ENCODE results near the gene MT1H.

The MT1H gene

GRCh38 chr16:56630134-56630533, 39.5 kb upstream of the MT1H start:
- Histone ChIP-seq H3K4me2 (ENCODE audit: low read depth, low read length) (no peak overlapping the region), H3K4me1 (ENCODE audit: low read length) (no peaks in the 10 kb centered on the region), H4K20me1 (ENCODE audit: insufficient read depth, low read length) (no peaks in the 10 kb centered on the region), H3K79me2 (ENCODE audit: low read length) (no peaks in the 10 kb centered on the region), H3K9me3 (replicated peaks; ENCODE audit: insufficient read depth, low read length) (no peaks in the 10 kb centered on the region), H3K4me3 (ENCODE audit: low read length) (no peak overlapping the region), H3K9ac (ENCODE audit: low read length) (no peak overlapping the region), H3K27me3 (replicated peaks; ENCODE audit: insufficient read depth, low read length) (peaks cover 71% of the 10 kb centered on the region), H3K9me2 (replicated peaks; ENCODE audit: insufficient read depth, low read length) (no peaks in the 10 kb centered on the region), H3F3A (ENCODE audit: insufficient read depth, low read length) (no peaks in the 10 kb centered on the region), H3K27ac (ENCODE audit: low read length) (no peak overlapping the region), H2AFZ (ENCODE audit: low read length) (no peak overlapping the region), H3K36me3 (replicated peaks; ENCODE audit: insufficient read depth, low read length) (no peaks in the 10 kb centered on the region)
- DNase-seq = peak; percentile 22
- TF ChIP-seq CTCF (IDR thresholded peaks at IDR 0.05; ENCODE audit: low read length) (peak; percentile 6; the same call in 1 of the 2 replicates), EZH2 (optimal IDR thresholded peaks at IDR 0.05; ENCODE audit: low read depth, low read length) (no peak), EZH2phosphoT487 (IDR thresholded peaks at IDR 0.05; ENCODE audit: low read length) (no peak)

- no peaks in the 10 kb centered on the region for H3K79me2 ChIP-seq (ENCODE audit: low read length)
- no peak for DNase-seq
- H3K9me2 ChIP-seq (replicated peaks; ENCODE audit: insufficient read depth, low read length) = no peaks in the 10 kb centered on the region
- no peak overlapping the region for H2AFZ ChIP-seq (ENCODE audit: low read length)
- no peaks in the 10 kb centered on the region for H4K20me1 ChIP-seq (ENCODE audit: insufficient read depth, low read length)
- H3K9me3 ChIP-seq (replicated peaks; ENCODE audit: insufficient read depth, low read length) = no peaks in the 10 kb centered on the region
- H3K4me1 ChIP-seq (ENCODE audit: low read length) = no peaks in the 10 kb centered on the region
- H3K9ac ChIP-seq (ENCODE audit: low read length) = no peak overlapping the region
- H3K4me2 ChIP-seq (ENCODE audit: low read depth, low read length) = no peak overlapping the region
- no peak for TF ChIP-seq EZH2phosphoT487 (IDR thresholded peaks at IDR 0.05; ENCODE audit: low read length)
- TF ChIP-seq CTCF (IDR thresholded peaks at IDR 0.05; ENCODE audit: low read length) = no peak
- no peak for TF ChIP-seq EZH2 (optimal IDR thresholded peaks at IDR 0.05; ENCODE audit: low read depth, low read length)
- H3F3A ChIP-seq (ENCODE audit: insufficient read depth, low read length) = no peaks in the 10 kb centered on the region
- no peaks in the 10 kb centered on the region for H3K36me3 ChIP-seq (replicated peaks; ENCODE audit: insufficient read depth, low read length)
- peaks cover 71% of the 10 kb centered on the region for H3K27me3 ChIP-seq (replicated peaks; ENCODE audit: insufficient read depth, low read length)
- no peak overlapping the region for H3K4me3 ChIP-seq (ENCODE audit: low read length)
- H3K27ac ChIP-seq (ENCODE audit: low read length) = no peak overlapping the region
Observed at GRCh38 chr16:56631197-56631596, 38.4 kb upstream of the MT1H start.

GRCh38 chr16:56631832-56632155, 37.8 kb upstream of the MT1H start:
- Histone ChIP-seq H3K36me3 (replicated peaks; ENCODE audit: insufficient read depth, low read length) (no peaks in the 10 kb centered on the region), H2AFZ (ENCODE audit: low read length) (no peak overlapping the region), H3K79me2 (ENCODE audit: low read length) (no peaks in the 10 kb centered on the region), H3F3A (ENCODE audit: insufficient read depth, low read length) (no peaks in the 10 kb centered on the region), H3K27me3 (replicated peaks; ENCODE audit: insufficient read depth, low read length) (peaks cover 71% of the 10 kb centered on the region), H3K4me3 (ENCODE audit: low read length) (no peak overlapping the region), H4K20me1 (ENCODE audit: insufficient read depth, low read length) (no peaks in the 10 kb centered on the region), H3K9me3 (replicated peaks; ENCODE audit: insufficient read depth, low read length) (no peaks in the 10 kb centered on the region), H3K9ac (ENCODE audit: low read length) (no peak overlapping the region), H3K27ac (ENCODE audit: low read length) (no peak overlapping the region), H3K4me1 (ENCODE audit: low read length) (no peaks in the 10 kb centered on the region), H3K9me2 (replicated peaks; ENCODE audit: insufficient read depth, low read length) (no peaks in the 10 kb centered on the region), H3K4me2 (ENCODE audit: low read depth, low read length) (no peak overlapping the region)
- DNase-seq = no peak
- TF ChIP-seq CTCF (IDR thresholded peaks at IDR 0.05; ENCODE audit: low read length) (no peak), EZH2 (optimal IDR thresholded peaks at IDR 0.05; ENCODE audit: low read depth, low read length) (no peak), EZH2phosphoT487 (IDR thresholded peaks at IDR 0.05; ENCODE audit: low read length) (no peak)
